CD4-positive, alpha-beta T cell treated with Interleukin-17A for 4 hours (primary cell): ENCODE results near the gene LARGE1.

Experiments
- DNase-seq: peaks from one replicate; pipeline ENCODE4 v3.0.0-alpha.2; 2020; ENCODE audit warnings: mixed read lengths

Gene LARGE1

GRCh38 chr22:33654173-33654895 is 265.9 kb downstream of the LARGE1 start:
- DNase-seq: no peak

- no peak for DNase-seq
These were observed 266.7 kb downstream of the LARGE1 start for GRCh38 chr22:33653532-33654063.

GRCh38 chr22:33652615-33653014 is 267.7 kb downstream of the LARGE1 start:
- DNase-seq: no peak

- DNase-seq: no peak
These were observed 270.0 kb downstream of the LARGE1 start for GRCh38 chr22:33650244-33650643.

GRCh38 chr22:33648478-33648877 is 271.8 kb downstream of the LARGE1 start:
- DNase-seq: no peak

GRCh38 chr22:33640900-33641299 is 279.4 kb downstream of the LARGE1 start:
- no peak for DNase-seq

- DNase-seq: no peak
These were observed 280.6 kb downstream of the LARGE1 start for GRCh38 chr22:33639588-33640254.

GRCh38 chr22:33635766-33636165 is 284.5 kb downstream of the LARGE1 start:
- DNase-seq: no peak

GRCh38 chr22:33631777-33632176 is 288.5 kb downstream of the LARGE1 start:
- DNase-seq: no peak

GRCh38 chr22:33625959-33626358 is 294.3 kb downstream of the LARGE1 start:
- DNase-seq: no peak

- no peak for DNase-seq
These were observed 300.2 kb downstream of the LARGE1 start for GRCh38 chr22:33620085-33620484.

- no peak for DNase-seq
These were observed 313.8 kb downstream of the LARGE1 start for GRCh38 chr22:33606504-33606903.

GRCh38 chr22:33605666-33606065 is 314.6 kb downstream of the LARGE1 start:
- DNase-seq: no peak

GRCh38 chr22:33605221-33605620 is 315.1 kb downstream of the LARGE1 start:
- no peak for DNase-seq

GRCh38 chr22:33601062-33601461 is 319.2 kb downstream of the LARGE1 start:
- no peak for DNase-seq

- no peak for DNase-seq
These were observed 319.7 kb downstream of the LARGE1 start for GRCh38 chr22:33600595-33600994.

GRCh38 chr22:33600113-33600512 is 320.2 kb downstream of the LARGE1 start:
- no peak for DNase-seq

- DNase-seq: no peak
These were observed 320.7 kb downstream of the LARGE1 start for GRCh38 chr22:33599596-33599995.

- DNase-seq: no peak
These were observed 321.5 kb downstream of the LARGE1 start for GRCh38 chr22:33598821-33599220.

- no peak for DNase-seq
These were observed 322.8 kb downstream of the LARGE1 start for GRCh38 chr22:33597274-33597985.

GRCh38 chr22:33593818-33594217 is 326.5 kb downstream of the LARGE1 start:
- no peak for DNase-seq

GRCh38 chr22:33591946-33592345 is 328.3 kb downstream of the LARGE1 start:
- no peak for DNase-seq

- DNase-seq: no peak
These were observed 331.0 kb downstream of the LARGE1 start for GRCh38 chr22:33589297-33589696.

GRCh38 chr22:33588860-33589259 is 331.4 kb downstream of the LARGE1 start:
- DNase-seq: no peak
